Activated effector memory CD4-positive, alpha-beta T cell treated with anti-CD3 and anti-CD28 coated beads, Interleukin-2, amount 50 U/mL, for 16 hours (primary cell): Measurements from ENCODE around the gene ALX4.

Source experiments
- DNase-seq: peaks from one replicate; pipeline ENCODE4 v3.0.0-alpha.2; 2020

Gene ALX4

DNA sequence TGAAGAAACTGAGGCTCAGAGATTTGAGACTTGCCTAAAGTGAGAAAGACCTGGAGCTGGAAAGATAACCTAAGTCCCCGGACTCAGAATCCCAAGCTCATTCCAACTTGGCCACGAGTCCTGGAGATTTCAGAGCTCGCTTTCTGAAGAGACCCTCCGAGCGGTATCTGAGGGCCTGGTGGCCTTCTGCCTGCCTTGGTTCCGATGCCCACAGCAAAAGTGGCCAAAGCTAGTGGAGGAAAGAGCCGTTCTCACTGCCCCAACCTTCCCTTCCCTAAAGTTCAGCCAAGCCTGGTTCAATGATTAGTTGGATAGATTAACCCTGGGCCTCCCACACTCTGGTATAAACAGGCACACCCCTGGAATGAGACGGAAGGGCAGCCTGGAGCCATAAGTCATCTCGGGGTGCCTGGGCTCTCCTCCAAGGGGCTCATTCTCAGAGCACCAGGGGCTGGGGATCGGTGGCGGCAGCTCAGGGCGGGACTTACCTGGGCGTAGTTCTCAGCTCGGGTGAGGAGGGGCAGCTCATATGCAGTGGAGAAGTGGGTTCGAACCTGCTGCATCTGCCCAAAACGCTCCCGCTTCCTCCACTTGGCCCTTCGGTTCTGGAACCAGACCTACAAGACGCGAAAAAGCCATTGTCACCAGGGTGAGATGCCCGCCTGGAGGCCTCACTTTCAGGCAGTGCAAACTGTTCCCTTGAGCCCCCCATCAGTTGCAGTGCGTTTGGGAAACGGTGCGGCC lies 42.8 kb downstream of the ALX4 start:
- DNase-seq: peak; percentile 52

GRCh38 chr11:44266056-44266780 lies 43.7 kb downstream of the ALX4 start:
- peak; percentile 37 for DNase-seq

GRCh38 chr11:44264761-44265160 lies 45.2 kb downstream of the ALX4 start:
- DNase-seq: peak; percentile 53

- DNase-seq: no peak
Observed at GRCh38 chr11:44264438-44264749, 45.5 kb downstream of the ALX4 start.

- peak; percentile 59 for DNase-seq
Observed at GRCh38 chr11:44263738-44264437, 46.1 kb downstream of the ALX4 start.

DNA sequence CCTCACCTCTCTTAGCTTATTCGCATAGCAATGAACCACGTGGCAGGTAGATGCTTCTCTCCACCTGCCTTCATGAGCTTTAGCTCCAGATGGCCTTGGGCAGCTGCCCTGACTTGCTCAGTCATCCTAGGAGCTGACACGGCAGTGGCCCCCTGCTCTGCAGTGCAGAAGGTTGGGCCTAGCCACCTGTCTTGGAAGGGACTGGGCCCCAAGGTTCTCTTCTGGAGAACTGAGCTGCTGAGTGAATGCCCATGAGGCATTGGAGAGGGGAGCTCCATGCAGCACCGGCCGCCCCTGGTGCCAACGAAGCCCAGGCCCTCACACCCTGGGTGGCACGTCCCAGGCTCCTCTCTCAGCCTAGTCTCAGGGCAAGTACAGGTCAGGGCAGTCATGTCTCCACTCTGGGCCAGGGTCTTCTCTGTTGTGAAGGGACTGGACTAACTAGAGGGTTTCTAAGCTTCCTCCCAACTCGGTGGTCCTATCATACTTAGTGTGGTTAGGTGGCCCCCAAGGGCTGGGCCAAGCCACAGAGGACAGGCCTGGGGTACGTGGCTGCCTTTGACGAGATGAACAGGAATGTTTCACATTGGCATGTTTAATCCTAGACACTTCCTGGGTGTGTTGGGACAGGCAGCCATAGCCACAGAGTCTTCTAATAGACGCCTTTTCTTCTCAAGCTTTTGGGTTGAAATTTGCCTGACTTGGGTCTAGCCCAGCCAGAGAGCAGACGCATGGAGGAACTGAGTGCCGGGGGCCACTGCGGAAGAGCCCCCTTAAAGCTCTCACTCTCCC lies 47.9 kb downstream of the ALX4 start:
- no peak for DNase-seq

DNA sequence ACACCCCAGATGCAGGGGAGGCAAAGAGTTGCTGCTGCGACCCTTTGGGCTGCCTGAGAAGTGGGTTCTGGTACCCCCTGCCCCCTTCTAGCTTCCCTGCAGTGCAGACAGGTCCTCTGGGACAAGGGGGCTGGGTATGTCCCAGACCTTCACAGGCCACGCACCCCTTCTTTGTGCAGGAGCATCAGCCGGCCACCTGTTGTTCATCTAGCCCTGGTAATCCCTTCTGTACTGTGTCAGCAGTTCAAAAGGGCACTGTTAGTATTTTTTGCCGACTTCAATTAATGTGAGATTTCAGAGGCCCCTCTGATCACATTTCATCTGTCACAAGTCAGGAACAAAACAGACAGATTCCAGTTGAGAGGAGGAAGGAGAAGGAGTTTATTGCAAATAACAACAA lies 49.9 kb downstream of the ALX4 start:
- DNase-seq: no peak

GRCh38 chr11:44258839-44259420 lies 51.0 kb downstream of the ALX4 start:
- no peak for DNase-seq

DNA sequence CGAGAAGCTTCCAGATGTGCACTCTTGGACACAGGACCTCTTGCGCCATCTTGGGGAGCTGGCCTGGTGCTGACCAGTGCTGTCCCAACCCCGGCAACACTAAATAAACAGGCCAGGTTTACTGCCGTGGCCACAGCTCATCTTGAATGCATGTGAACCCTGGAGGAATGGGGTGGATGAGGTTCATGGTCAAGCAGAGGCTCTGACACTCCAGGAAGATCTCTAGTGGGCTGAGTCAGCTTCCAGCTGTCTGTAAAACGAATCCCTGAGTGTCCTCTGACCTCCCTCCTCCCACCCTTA lies 51.8 kb downstream of the ALX4 start:
- DNase-seq: no peak

DNA sequence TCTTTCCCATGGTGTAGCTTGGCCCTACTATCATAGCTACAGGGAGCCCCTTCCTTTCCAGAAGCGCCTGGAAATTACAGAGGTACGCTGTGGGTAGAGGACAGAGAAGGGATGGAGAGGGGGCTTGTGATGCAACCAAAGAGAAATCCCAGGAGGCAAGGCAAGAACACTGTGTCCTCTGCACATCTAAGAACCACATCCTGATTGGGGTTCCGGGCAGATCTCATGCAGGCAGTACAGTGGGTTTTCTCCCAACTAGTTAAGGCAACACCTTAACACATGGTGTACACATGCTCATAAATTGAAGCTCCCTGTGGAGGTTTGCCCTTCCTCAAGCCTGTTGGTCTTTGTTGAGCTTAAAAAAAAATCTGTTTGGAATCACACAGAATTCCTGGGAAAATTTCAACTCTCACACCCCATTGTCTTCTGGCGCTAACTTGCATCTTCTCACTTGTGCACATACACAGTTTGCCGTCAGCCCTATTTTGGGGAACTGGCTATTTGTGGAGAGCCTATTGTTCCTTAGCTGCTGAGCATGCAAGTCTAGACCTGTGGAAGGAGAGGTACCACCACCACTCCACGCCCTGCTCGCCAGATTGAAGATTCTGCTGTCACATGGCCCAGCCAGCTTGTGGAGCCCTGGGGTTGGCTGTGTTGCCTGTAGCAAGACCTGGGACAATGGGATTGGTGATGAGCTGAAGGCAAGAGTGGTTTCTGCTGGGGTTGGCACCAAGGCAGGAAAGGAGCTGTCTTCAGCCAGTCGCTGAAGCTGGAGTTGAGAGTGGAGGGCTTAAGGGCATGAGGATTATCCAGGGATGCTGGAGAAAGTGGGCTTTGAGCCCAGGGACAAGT lies 52.4 kb downstream of the ALX4 start:
- DNase-seq: no peak

DNA sequence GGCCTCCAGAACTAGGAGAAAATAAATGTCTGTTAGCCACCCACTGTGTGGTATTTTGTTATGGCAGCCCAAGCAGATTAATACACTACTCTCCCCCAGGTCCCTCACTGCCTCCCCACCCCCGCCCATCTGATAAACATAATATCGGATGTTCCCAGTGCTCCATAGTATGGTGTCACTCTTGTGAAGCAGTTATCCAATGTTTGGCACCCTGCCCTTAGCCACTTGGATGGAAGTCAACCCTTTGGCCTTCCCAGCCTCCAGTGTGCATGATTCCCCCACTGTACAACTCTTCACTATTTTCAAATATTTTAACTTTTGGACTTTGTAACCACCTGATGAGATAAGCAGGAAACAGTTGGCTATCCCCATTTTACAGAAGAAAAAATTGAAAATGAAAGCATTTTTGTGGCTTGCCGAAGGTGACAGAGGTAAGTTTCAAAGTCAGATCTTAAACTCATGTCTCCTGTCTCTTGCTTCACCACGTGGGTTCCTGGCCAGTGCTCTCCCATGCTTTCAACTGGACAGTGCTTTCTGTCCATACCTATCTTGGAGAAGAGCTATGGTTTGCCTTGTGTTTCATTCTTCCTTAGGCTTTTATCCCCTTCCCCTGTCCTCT lies 53.2 kb downstream of the ALX4 start:
- DNase-seq: no peak

GRCh38 chr11:44255406-44256071 lies 54.4 kb downstream of the ALX4 start:
- no peak for DNase-seq

- DNase-seq: no peak
Observed at GRCh38 chr11:44252999-44253602, 56.8 kb downstream of the ALX4 start.

DNA sequence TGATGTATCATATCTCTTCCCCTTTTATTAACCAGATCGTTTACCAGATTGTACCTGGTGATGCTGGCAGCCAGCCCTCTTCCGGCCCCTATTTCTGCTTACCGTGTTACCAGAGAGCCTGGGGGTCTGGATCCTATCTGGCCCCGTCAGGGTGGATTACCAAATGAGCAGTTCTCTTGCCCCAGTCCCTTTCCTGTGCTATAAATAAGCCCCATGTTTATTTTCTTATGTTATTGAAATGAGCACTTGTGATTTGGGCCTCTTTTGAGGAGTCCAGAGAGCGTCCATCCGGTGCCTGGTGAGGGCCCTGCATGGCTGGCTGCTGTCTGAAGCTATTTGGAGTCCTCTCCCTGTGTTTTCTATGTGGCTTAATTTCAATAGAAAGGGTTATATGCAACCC lies 59.5 kb downstream of the ALX4 start:
- DNase-seq: no peak

DNA sequence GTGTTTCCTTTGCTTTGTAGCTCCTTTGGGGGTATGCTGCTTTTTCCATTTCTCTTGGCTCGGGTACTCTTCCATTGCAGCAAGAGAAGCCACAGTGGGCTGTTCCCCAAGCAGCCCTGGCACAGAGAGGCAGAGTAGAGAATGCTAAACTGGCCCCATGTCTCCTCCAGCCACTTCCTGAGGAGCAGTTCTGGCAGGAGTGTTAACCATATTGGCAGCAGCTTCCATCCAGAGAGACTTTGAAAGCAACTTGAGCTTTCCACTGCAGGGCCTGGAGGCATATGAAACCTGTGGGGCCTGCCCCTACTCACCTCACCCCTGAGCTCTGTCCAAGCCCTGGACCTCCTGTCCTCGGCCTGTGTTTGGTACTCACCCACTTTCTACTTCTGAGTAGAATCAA lies 61.8 kb downstream of the ALX4 start:
- no peak for DNase-seq

- no peak for DNase-seq
Observed at GRCh38 chr11:44247508-44247907, 62.4 kb downstream of the ALX4 start.

DNA sequence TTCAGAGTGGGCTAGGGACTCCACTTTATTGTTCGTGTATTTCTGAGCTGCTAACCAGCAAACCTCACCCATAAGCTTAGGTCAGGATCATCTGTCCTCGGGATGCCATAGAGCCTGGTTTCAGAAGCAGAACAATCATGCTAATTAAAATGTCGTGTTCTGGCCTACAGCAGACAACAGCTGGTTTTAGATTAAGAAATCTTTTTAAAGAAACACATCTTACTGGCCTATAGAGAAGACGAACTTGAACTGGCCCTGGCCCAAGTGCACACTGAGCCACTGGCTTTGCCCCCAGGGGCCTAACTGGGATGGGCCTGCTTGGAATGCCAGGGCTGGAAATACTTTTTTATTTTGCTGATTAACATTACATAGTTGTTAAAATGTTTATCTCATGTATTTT lies 63.2 kb downstream of the ALX4 start:
- DNase-seq: no peak

DNA sequence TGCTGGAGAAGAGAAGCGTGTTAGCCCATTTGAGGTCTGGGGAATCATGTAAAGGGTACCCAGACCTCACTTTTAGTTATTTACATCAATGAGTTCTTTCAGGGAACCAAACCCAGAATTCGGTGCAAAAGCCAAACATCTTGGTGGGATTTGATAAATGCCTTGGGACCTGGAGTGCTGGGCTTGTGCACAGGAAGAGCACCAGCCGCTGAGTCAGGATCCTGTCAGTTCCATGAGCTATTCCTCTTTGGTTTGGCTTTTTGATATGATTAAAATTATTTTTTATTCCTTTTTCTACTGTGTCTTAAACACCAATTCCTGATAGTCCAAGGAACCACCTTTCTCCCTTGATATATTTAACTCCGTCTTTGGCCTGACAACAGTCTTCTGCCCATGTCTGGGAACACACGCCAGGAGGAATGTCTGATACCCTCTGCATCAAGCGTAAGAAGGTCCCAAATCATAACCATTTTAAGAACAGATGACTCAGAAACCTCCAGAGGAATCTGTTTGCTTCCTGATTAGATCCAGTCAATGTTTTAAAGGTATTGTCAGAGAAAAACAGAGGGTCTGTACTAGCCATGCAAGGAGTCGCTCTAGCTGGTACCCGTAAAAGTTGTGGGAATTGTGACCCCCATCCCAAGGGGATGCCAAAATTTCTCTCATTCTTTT lies 65.2 kb downstream of the ALX4 start:
- no peak for DNase-seq

- DNase-seq: no peak
Observed at GRCh38 chr11:44243595-44244343, 66.2 kb downstream of the ALX4 start.
